Caco-2 (cell line): ENCODE measurements around the gene OGDH. TPM values are rescaled to one million over a fixed set of nuclear protein-coding genes. Genes with fewer than 3 reads are reported as not detected.

ENCODE experiments used
- BruUV-seq: library from RNA; stranded (reverse); fragments of 400-500 nt; replicated peaks from 2 replicates; lab custom pipeline; 2021; lab: Mats Ljungman, UMichigan
- CTCF ChIA-PET: fragments of 300-600 bp; sonication (Branson Sonifier 250); formaldehyde crosslinking; loops from one replicate; lab custom pipeline; 2022; ENCODE audit warnings: antibody characterized with exemption; lab: Charles Lee
- POLR2A ChIA-PET: fragments of 300-600 bp; sonication (Branson Sonifier 250); formaldehyde crosslinking; loops from one replicate; lab custom pipeline; 2022; ENCODE audit warnings: antibody characterized with exemption; lab: Charles Lee
- DNase-seq, 2 experiments: peaks; one replicate each; pipeline versions ENCODE4 v3.0.0 to v3.0.0-alpha.2; 2020 to 2022
- H3K27me3 ChIP-seq: replicated peaks from 2 replicates; pipeline ENCODE4 v1.6.0; 2011; ENCODE audit warnings: low read length; ENCODE audit not compliant: control insufficient read depth, insufficient read depth
- H3K36me3 ChIP-seq: 2 replicates; pipeline ENCODE4 v1.5.1; 2011; ENCODE audit warnings: low read length; ENCODE audit not compliant: control insufficient read depth, insufficient read depth
- H3K4me1 ChIP-seq: fragments of 250-450 bp; sonication (Bioruptor Pico); 2 replicates; pipeline ENCODE4 v1.5.1; 2020; ENCODE audit warnings: mild to moderate bottlenecking
- H3K4me3 ChIP-seq: 2 replicates; pipeline ENCODE4 v1.5.1; 2011; ENCODE audit warnings: low read depth, mild to moderate bottlenecking, control low read depth, low read length
- H3K9me3 ChIP-seq: fragments of 250-450 bp; sonication (Bioruptor Pico); 2 replicates; pipeline ENCODE4 v1.5.1; 2020; ENCODE audit warnings: mild to moderate bottlenecking, moderate library complexity
- H3K27ac Mint-ChIP-seq: one replicate; pipeline ENCODE4 v1.8.0; 2022; ENCODE audit warnings: mixed read lengths; ENCODE audit not compliant: unreplicated experiment
- H3K27me3 Mint-ChIP-seq: one replicate; pipeline ENCODE4 v1.8.0; 2022; ENCODE audit warnings: mixed read lengths; ENCODE audit not compliant: insufficient read depth, unreplicated experiment
- H3K36me3 Mint-ChIP-seq: one replicate; pipeline ENCODE4 v1.8.0; 2022; ENCODE audit warnings: mild to moderate bottlenecking, mixed read lengths; ENCODE audit not compliant: insufficient read depth, unreplicated experiment
- H3K4me1 Mint-ChIP-seq: one replicate; pipeline ENCODE4 v1.8.0; 2022; ENCODE audit warnings: low read depth, mixed read lengths; ENCODE audit not compliant: unreplicated experiment
- H3K4me3 Mint-ChIP-seq: one replicate; pipeline ENCODE4 v1.8.0; 2022; ENCODE audit warnings: mild to moderate bottlenecking, moderate library complexity, mixed read lengths; ENCODE audit not compliant: unreplicated experiment
- H3K9me3 Mint-ChIP-seq: one replicate; pipeline ENCODE4 v1.8.0; 2022; ENCODE audit warnings: mixed read lengths; ENCODE audit not compliant: unreplicated experiment
- CTCF ChIP-seq, 2 experiments: fragments of 200-600 bp in 1 of 2; IDR thresholded peaks; 1 replicate in 1 of 2; 2 replicates in 1 of 2; pipeline versions ENCODE4 v1.5.1 to v1.8.0; 2011 to 2022; ENCODE audit warnings: antibody characterized with exemption in 1 of 2, control low read depth in 1 of 2, inconsistent platforms in 1 of 2, low read depth in 1 of 2, low read length in 1 of 2, mild to moderate bottlenecking in 1 of 2, moderate library complexity in 1 of 2; ENCODE audit not compliant: insufficient read depth in 1 of 2, severe bottlenecking in 1 of 2, unreplicated experiment in 1 of 2
- intact Hi-C: fragments of 100-400 bp; cut with micrococcal nuclease; formaldehyde crosslinking; loops from one replicate; pipeline ENCODE4 v1.10.0; 2022; ENCODE audit not compliant: unreplicated experiment
- total RNA-seq: library from RNA; stranded (reverse); gene quantifications from 2 replicates; pipeline ENCODE4 v1.2.3, GENCODE V29; 2022

OGDH gene
- total RNA-seq, 1 experiment from 2014 or later, result 62.1 TPM

DNA sequence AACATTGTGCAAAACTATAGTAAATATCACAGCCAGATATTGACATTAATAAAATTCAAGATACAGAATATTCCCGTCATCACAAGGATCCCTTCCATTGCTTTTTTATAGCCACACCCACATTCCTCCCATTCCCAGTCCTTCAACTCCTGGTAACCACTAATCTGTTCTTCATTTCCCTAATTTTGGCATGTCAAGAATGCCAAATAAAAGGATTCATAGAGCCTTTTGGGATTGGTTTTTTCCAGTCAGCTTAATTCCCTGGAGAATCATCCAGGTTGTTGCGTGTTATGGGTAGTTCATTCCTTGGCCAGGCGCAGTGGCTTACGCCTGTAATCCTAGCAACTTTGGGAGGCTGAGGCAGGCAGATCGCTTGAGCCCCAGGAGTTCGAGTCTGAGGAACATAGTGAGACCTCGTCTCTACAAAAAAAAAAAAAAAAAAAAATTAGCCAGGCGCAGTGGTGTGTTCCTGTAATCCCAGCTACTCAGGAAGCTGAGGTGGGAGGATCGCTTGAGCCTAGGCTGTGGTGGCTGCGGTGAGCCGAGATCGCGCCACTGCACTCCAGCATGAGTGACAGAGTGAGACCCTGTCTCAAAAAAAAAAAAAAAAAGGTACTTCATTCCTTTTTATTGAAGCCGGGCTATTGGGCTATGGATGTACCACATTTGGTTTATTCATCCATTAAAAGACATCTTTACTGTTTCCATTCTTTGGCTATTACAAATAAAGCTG lies 2.7 kb downstream of the OGDH start:
- peaks cover 23% of the 10 kb centered on the region for H3K4me1 Mint-ChIP-seq
- H3K27me3 ChIP-seq, result no peaks in the 10 kb centered on the region
- peaks cover 35% of the 10 kb centered on the region for H3K36me3 Mint-ChIP-seq
- no TSS peak for BruUV-seq
- no peak for DNase-seq
- no peaks in the 10 kb centered on the region for H3K9me3 Mint-ChIP-seq
- H3K4me3 Mint-ChIP-seq, result peak overlapping the region; percentile 63
- H3K4me1 ChIP-seq, result peaks cover 16% of the 10 kb centered on the region
- intact Hi-C loops, result loop anchor here (5.0 kb wide), 1 partner anchor 188 kb away; the partner anchor contains the start of gene PPIA
- H3K4me3 ChIP-seq, result no peak overlapping the region
- H3K9me3 ChIP-seq, result no peaks in the 10 kb centered on the region
- H3K27me3 Mint-ChIP-seq, result no peaks in the 10 kb centered on the region
- POLR2A ChIA-PET, result interaction anchor here (0.7 kb wide), 1 partner anchor 330 kb away, joined by 3 read pairs; no protein-coding TSS in a partner anchor
- CTCF ChIA-PET, result no interaction called here
- H3K27ac Mint-ChIP-seq, result peak overlapping the region; percentile 97
- H3K36me3 ChIP-seq, result no peaks in the 10 kb centered on the region
- TF ChIP-seq CTCF (IDR thresholded peaks at IDR 0.05; ENCODE audit: insufficient read depth in 1 of 2, low read depth in 1 of 2, low read length in 1 of 2, severe bottlenecking in 1 of 2, unreplicated experiment in 1 of 2), result no peak

GRCh38 chr7:44609829-44610228 lies 3.4 kb downstream of the OGDH start:
- Histone ChIP-seq H3K4me1 (peaks cover 23% of the 10 kb centered on the region), H3K36me3 (no peaks in the 10 kb centered on the region), H3K9me3 (no peaks in the 10 kb centered on the region), H3K4me3 (no peak overlapping the region), H3K27me3 (no peaks in the 10 kb centered on the region)
- DNase-seq, result no peak
- H3K27me3 Mint-ChIP-seq, result no peaks in the 10 kb centered on the region
- ChIA-PET POLR2A (interaction anchor here (0.7 kb wide), 1 partner anchor 329 kb away, joined by 3 read pairs; no protein-coding TSS in a partner anchor), CTCF (no interaction called here)
- peaks cover 27% of the 10 kb centered on the region for H3K4me1 Mint-ChIP-seq
- H3K27ac Mint-ChIP-seq, result no peak overlapping the region
- H3K4me3 Mint-ChIP-seq, result no peak overlapping the region
- peaks cover 41% of the 10 kb centered on the region for H3K36me3 Mint-ChIP-seq
- BruUV-seq, result no TSS peak
- H3K9me3 Mint-ChIP-seq, result no peaks in the 10 kb centered on the region
- no peak for TF ChIP-seq CTCF (IDR thresholded peaks at IDR 0.05; ENCODE audit: insufficient read depth in 1 of 2, low read depth in 1 of 2, low read length in 1 of 2, severe bottlenecking in 1 of 2, unreplicated experiment in 1 of 2)
- intact Hi-C loops, result loop anchor here (5.0 kb wide), 1 partner anchor 187 kb away; the partner anchor contains the start of gene PPIA

GRCh38 chr7:44615149-44615611 lies 8.8 kb downstream of the OGDH start:
- Histone ChIP-seq H3K27me3 (no peaks in the 10 kb centered on the region), H3K36me3 (no peaks in the 10 kb centered on the region), H3K9me3 (no peaks in the 10 kb centered on the region), H3K4me1 (peaks cover 54% of the 10 kb centered on the region), H3K4me3 (no peak overlapping the region)
- no peak for TF ChIP-seq CTCF (IDR thresholded peaks at IDR 0.05; ENCODE audit: insufficient read depth in 1 of 2, low read depth in 1 of 2, low read length in 1 of 2, severe bottlenecking in 1 of 2, unreplicated experiment in 1 of 2)
- Mint-ChIP-seq H3K4me1 (peaks cover 39% of the 10 kb centered on the region), H3K27ac (peak overlapping the region; percentile 93), H3K4me3 (peak overlapping the region; percentile 39), H3K9me3 (no peaks in the 10 kb centered on the region), H3K27me3 (no peaks in the 10 kb centered on the region), H3K36me3 (peaks cover 24% of the 10 kb centered on the region)
- POLR2A ChIA-PET, result no interaction called here
- BruUV-seq, result no TSS peak
- CTCF ChIA-PET, result no interaction called here
- DNase-seq, result peak; percentile 44 to 85
- intact Hi-C loops, result no loop called here
